Activated T-cell treated with anti-CD3 and anti-CD28 coated beads, Interleukin-2, amount 50 U/mL, for 1 hour (primary cell): ENCODE data around the gene SNED1.

ENCODE experiments used
- DNase-seq: peaks from one replicate; pipeline ENCODE4 v3.0.0-alpha.2; 2020

Gene SNED1

DNA sequence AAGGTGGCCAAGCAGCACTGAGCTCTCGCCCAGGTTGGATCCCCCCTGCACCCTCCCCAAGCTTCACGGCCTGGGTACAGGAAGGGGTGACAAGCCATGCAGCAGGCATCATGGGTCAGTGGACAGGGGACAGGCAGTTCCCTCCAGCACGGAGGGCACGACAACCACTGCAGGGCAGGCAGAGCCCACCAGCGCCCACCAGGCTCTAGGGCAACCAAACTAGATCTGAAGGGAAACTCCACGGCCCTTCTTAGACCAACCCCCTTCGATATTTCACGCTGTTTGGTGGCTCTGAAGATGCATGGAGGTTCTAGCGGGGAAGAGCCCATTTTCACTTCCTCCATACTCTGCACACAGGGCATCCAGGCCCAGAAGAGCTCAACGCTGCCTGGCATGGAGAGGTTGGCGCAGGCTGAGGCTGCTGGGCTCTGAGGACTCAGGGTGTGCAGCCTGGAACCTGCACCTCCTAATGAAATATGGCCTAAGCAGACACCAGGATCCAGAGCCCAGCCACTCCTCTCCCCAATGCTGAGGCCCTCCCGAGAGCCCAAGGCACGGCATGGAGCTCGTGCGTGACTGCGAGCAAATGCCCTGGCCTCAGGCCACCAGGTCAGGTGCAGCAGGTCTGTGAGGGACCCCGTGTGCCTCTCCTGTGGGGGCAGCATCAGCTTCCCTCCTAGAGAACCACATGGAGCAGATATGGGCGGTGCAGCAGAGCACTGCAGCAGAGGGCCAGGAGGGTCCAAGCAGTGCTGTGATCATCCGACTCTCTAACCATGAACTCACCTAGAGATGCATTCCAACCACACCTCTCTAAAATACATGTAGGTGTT lies 112.4 kb downstream of the SNED1 start:
- DNase-seq, result no peak

DNA sequence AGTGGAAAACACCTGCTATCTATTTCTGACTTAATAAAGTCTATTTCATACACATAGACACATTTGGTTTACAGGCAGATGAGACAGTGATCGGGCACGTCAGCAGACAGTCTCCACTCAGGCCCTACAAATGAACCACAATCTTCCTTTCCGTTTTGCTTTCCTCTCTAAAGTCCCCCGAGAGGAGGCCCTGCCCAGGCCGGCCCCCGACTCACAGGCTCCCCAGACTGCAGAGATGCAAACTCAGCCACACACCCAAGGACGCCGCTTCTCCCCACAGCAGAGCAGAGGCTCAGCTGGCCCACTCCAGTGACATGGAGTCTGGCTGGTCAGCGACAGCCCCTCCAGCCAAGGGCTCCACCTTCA lies 113.0 kb downstream of the SNED1 start:
- DNase-seq, result peak; percentile 56

DNA sequence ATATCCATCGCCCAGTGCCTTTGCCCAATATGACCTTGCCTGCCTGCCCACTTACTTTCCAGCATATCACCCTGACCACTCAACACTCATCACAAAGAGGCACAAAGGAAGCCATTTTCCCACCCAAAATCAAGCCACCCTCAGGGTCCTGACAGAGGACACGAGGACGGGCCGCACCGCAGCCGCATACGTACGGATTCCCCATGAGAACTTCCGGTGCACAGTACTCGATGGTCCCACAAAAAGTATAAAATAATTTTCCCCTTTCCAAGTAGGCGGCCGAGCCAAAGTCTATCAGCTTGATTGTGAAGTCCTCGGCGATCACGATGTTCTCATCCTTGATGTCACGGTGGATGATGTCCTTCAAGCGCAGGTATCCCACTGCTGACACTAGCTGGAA lies 113.6 kb downstream of the SNED1 start:
- no peak for DNase-seq

DNA sequence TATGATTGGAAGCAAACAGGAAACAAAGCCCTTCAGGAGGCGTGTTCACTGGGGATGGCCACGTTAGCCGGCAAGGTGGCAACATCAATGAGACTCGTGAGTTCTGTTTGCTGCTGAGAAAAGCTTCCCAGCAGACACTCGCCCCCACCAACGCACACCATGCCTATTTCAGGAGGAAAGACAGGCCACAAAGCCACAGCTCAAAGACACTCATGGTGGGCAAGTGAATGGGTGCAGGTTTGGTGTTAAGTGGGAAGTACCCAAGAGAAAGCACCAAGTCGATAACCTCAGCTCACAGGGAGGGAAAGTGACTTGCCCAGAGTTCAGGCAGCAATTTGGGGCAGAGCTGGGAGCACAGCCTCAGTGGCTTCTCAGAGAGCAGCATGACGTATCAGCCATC lies 114.2 kb downstream of the SNED1 start:
- peak; percentile 59 for DNase-seq

DNA sequence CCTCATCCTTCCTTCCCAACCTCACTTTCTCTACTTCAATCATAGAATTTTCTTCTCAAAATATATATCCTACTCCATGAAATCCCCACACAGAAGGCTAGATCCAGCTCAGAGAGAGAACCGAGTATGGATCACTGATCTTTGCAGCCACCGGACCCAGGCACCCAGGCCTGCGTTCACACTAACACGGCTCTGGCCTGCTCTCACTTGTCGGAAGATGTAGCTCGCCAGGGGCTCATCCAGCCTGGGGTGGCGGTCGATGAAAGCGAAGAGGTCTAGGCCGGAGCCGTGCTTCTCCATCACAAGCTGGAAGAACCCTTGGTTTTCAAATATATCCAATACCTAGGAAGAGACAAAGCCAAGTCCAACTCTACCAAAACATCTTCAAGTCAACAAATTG lies 116.4 kb downstream of the SNED1 start:
- no peak for DNase-seq

DNA sequence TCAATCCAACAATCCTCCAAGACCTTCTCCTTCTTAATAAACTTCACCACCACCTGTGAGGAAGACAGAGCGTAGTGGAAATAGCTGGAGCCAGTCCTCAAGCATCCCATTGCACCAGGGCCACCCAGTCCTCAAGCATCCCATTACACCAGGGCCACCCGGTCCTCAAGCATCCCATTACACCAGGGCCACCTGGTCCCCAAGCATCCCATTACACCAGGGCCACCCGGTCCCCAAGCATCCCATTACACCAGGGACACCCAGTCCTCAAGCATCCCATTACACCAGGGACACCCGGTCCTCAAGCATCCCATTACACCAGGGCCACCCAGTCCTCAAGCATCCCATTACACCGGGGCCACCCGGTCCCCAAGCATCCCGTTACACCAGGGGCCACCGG lies 116.9 kb downstream of the SNED1 start:
- no peak for DNase-seq

DNA sequence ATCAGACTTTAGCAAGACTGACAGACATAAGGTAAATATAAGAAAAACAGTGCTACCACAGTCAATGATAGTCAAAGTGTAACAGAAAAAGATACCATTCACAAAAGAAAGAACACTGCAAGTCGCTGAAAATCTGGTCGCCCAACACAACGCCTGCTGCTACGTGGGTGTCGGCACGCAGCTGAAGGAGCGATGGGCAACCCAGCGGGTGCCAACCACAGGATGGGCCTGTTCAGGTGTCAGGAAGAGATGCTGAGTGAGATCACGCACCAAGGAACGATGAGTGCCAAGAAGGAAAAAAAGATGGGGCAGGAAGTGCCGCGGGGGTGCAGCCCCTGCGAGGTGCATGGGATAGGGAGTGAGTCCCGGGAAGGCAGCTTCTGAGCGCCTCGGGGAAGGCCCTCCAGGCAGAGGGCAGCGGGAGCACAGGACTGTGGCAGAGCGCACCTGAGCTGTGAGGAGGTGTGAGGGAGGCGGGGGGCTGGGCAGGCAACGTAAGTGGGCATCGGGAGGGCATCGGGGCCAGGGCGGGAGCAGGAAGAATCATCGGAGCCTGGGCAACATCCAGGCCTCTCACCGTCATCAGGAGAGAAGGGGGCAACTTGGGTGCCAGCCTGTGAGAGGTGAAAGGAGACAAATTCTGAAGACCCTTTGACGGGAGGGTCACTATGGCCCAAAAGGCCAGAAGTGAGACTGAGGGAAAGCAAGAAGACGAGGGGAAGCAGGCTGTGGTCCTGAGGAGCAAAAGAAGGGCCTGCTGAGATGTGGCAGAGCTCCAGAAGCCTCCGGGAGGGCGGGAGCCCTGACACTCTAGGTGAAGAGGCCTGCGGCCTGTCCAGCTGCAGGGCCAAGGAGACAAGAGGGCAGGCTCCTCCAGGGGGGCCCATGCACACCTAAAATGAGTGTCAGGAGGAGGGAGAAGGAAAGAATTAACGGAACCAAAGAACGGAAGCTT lies 118.5 kb downstream of the SNED1 start:
- DNase-seq, result peak; percentile 11

DNA sequence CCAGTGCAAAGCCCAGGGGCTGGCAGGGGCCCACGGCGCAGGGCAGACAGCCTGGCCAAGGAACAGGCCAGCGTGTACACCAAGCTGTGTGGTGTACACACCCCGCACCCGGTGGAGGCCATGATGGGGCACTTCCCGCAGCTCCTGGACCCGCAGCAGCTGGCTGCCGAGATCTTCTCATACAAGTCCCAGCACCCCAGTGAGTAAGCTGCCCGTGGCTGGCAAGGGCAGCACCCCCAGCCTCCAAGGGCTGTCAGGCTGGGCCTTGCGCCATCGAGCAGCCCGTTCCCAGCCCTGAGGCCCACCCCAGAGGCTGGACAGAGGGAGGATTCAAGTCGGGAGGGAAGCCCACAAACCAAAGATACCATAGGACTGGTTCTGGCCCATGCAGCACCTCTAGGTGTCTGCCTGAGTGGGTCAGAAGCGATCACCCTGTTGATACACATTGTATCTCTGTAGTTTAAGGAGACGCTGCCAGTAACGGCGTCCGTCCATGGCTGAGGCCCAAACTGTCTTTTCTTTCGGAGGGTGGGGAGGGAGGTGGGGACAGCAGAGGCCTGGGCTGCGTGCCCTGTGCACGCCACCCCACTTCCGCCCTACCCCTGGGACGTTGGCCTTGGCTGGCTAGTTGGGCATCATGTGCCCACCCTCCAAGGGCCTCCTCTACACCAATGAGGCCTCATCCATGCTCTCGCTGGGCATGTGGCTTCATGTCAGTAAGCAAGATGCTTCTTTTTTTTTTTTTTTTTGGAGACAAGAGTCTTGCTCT lies 120.5 kb downstream of the SNED1 start:
- peak; percentile 12 for DNase-seq

GRCh38 chr2:241120440-241120839 lies 122.0 kb downstream of the SNED1 start:
- DNase-seq, result no peak

GRCh38 chr2:241121008-241121407 lies 122.6 kb downstream of the SNED1 start:
- no peak for DNase-seq

DNA sequence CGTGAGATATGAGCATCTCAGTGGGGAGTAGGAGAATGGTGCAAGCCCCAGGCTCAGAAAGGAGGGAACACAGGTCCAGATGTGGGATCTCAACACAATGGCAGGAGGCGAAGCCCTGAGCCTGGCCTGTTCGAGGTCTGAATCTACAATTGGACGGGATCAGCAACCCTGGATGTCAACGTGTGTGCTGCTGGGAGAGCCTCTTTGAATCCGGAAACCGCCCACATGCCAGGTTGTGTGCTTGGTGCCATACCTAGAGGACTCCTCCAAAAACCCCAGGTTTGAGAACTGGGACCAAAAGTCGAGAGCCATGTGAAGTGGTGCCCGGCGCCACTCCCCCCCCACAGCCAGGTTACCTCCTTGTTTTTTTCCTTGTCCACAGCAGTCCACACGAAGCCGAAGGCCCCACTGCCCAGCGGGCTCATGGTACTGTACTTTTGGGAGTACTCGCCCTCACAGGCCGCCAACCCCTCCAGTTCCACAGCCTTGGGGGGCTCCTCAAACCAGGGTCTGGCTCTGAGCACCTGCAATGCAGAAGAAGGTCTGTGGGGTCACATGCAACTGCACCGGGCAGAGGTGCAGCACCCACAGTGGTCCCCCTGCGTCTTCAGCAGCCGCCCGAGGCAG lies 124.1 kb downstream of the SNED1 start:
- peak; percentile 11 for DNase-seq

- peak; percentile 46 for DNase-seq
Observed at GRCh38 chr2:241123816-241124536, 125.6 kb downstream of the SNED1 start.

DNA sequence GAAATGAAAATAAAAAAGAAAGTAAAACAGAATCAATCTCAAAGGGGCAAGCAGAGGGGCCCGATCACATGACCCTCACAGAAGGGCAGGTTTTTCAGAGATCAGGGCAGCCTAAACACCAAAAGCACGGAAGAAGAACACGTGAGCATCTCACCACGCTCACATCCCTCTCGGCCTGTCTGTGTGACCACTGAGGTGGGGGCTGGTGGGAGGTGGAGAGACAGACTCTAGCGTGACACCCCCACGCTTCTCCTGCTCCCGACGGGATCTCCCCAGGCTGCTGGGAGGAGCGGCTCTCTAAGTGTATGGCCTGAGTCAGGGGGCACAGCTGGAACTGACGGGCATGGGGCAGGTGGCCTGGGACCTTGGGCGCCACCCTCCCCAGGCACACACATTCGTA lies 127.2 kb downstream of the SNED1 start:
- peak; percentile 6 for DNase-seq

GRCh38 chr2:241126201-241126611 lies 127.8 kb downstream of the SNED1 start:
- peak; percentile 15 for DNase-seq

DNA sequence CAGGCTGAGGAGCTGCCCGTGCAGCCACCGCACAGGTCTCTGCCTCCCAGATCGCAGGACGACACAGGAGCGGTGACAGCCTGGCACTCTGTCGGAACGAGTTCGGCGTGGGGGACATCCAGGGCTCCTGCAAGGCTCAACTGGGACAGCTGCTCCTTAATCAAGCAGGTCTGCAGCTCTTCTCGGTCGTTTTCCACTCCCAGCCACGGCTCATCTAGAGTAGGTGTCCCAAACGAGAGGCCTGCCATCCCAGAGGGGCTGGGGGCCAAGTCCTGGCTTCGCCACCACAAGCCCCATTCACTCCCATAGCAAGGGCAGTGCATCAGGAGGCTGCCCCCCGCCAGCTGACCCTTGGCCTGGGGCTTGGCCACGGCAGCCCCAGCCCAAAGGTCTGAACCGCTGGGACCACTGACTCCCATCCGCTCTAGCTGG lies 128.4 kb downstream of the SNED1 start:
- peak; percentile 15 for DNase-seq

- DNase-seq, result no peak
Observed at GRCh38 chr2:241128266-241128665, 129.8 kb downstream of the SNED1 start.

DNA sequence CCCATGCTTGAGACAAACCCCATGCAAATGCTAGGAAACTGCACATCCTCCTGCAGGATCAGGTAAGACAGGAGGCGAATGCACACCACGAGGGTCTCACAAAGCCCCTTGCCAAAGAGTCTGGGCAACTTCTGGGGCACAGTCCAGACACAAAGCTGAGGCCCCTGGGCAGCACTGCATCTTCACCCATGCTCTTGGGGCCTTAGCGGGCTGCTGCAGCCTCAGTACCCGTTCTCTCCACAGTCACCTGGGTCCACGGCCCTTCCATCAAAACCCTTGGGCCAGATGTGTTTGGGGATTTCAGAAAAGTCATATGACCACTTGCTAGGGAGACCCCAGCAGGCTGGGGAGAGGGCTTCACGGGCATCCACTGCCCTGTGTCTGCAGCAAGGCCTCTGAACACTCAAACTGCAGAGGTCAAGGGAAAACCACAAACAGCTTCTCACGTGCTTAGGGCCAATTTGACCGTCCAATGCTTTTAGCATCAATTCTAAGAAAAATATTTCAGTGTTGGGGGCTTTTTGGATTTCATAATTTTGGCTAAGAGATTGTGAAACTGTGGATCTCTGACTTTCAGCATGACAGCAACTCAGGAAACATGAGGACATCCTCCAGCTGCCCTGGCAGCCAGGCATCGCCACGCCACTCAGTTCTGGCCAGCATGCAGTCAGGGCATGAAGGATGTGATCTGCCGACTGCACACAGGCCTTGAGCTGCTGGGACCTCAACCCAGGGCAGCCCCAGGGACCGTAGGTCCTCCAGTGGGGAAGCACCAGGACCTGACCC lies 130.9 kb downstream of the SNED1 start:
- peak; percentile 10 for DNase-seq

DNA sequence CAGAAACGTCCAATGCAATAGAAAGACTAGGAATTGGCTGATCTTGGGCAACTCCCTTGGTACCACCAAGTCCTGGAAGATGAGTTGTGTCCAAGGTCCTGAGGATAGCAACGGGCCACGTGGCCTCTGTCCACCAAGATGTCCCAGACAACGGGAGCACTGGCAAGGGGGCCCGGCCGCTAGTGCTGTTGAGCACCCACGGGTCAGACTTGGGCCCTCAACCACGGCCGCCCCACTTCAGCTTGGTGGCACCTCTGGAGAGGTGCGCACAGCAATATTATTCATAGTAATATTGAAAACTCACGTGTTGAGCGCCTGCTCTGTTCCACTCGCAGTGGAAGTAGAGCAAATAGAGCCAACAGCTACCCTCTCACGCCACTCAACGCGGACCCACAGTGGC lies 131.9 kb downstream of the SNED1 start:
- no peak for DNase-seq

DNA sequence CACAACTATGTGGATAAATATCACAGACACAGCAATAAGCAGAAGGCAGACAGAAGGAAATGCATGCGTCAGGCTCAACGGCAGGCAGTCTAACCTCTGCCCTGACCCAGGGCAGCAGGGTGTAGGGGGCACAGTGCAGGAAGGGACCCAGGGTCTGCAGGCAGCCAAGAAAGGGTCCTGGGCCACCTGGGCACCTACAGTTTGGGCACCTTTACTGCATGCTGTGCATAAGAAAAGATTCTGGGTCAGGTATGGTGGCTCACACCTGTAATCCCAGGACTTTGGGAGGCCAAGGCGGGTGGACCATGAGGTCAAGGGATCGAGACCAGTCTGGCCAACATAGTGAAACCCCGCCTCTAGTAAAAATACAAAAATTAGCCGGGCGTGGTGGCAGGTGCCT lies 133.1 kb downstream of the SNED1 start:
- DNase-seq, result no peak

GRCh38 chr2:241132538-241133435 lies 134.4 kb downstream of the SNED1 start:
- no peak for DNase-seq
